Fibroblast of skin of left biceps (primary cell): ENCODE data around the gene FAM120A.

Source experiments
- DNase-seq, 2 experiments: peaks; one replicate each; pipeline ENCODE4 v3.0.0-alpha.2; 2013; ENCODE audit warnings: low read depth in 2 of 2

Gene FAM120A

GRCh38 chr9:93594041-93594756 is 142.7 kb downstream of the FAM120A start:
- no peak for DNase-seq

- no peak for DNase-seq
These were observed 144.0 kb downstream of the FAM120A start for GRCh38 chr9:93595461-93595860.

GRCh38 chr9:93595861-93596365 is 144.4 kb downstream of the FAM120A start:
- no peak for DNase-seq

GRCh38 chr9:93596399-93596798 is 144.9 kb downstream of the FAM120A start:
- no peak for DNase-seq

GRCh38 chr9:93597142-93597706 is 145.7 kb downstream of the FAM120A start:
- DNase-seq, result no peak

- DNase-seq, result no peak
These were observed 146.6 kb downstream of the FAM120A start for GRCh38 chr9:93597871-93598646.

GRCh38 chr9:93598647-93599241 is 147.3 kb downstream of the FAM120A start:
- DNase-seq, result no peak

- no peak for DNase-seq
These were observed 148.3 kb downstream of the FAM120A start for GRCh38 chr9:93599571-93600403.

- DNase-seq, result no peak
These were observed 149.0 kb downstream of the FAM120A start for GRCh38 chr9:93600504-93600903.

GRCh38 chr9:93601063-93601462 is 149.6 kb downstream of the FAM120A start:
- no peak for DNase-seq

- DNase-seq, result no peak
These were observed 150.2 kb downstream of the FAM120A start for GRCh38 chr9:93601666-93602065.

- no peak for DNase-seq
These were observed 151.5 kb downstream of the FAM120A start for GRCh38 chr9:93603011-93603410.

GRCh38 chr9:93603906-93604326 is 152.4 kb downstream of the FAM120A start:
- DNase-seq, result no peak

- no peak for DNase-seq
These were observed 154.7 kb downstream of the FAM120A start for GRCh38 chr9:93606187-93606586.

GRCh38 chr9:93610206-93610605 is 158.7 kb downstream of the FAM120A start:
- DNase-seq, result no peak

- no peak for DNase-seq
These were observed 160.7 kb downstream of the FAM120A start for GRCh38 chr9:93612052-93612795.

- no peak for DNase-seq
These were observed 161.3 kb downstream of the FAM120A start for GRCh38 chr9:93612796-93613154.

GRCh38 chr9:93613174-93613573 is 161.7 kb downstream of the FAM120A start:
- no peak for DNase-seq

- DNase-seq, result no peak
These were observed 162.3 kb downstream of the FAM120A start for GRCh38 chr9:93613791-93614190.

- DNase-seq, result no peak
These were observed 163.5 kb downstream of the FAM120A start for GRCh38 chr9:93614830-93615468.
